ENCODE measurements around the gene ADGRD1. TPM values are rescaled to one million over a fixed set of nuclear protein-coding genes. Genes with fewer than 3 reads are reported as not detected.
"Not testable (repeated sequence)": the region's sequence is repeated elsewhere in the genome, so short reads cannot be mapped to it uniquely, and the experiment has no call there.

Gene ADGRD1
- under 1 TPM in 1 of 2 experiments, not detected in 1; 0.05 TPM for total RNA-seq

GRCh38 chr12:130953771-130954543, at the start of gene ADGRD1:
Gene ADGRD1 (plus strand): TSS chr12:130953907. CDS start chr12:130954466, 559 bp downstream.
- no peaks in the 10 kb centered on the region for H3K36me3 Mint-ChIP-seq (ENCODE audit: low read depth)
- peaks cover 15% of the 10 kb centered on the region for H3K27me3 Mint-ChIP-seq
- DNase-seq = no peak
- H3K4me3 Mint-ChIP-seq = no peak within 1 kb of the TSS
- H3K9me3 Mint-ChIP-seq = no peaks in the 10 kb centered on the region
- CTCF ChIA-PET = no interaction called here
- POLR2A ChIA-PET = no interaction called here
- H3K4me1 Mint-ChIP-seq = no peaks in the 10 kb centered on the region
- H3K27ac Mint-ChIP-seq = no peak within 1 kb of the TSS

DNA sequence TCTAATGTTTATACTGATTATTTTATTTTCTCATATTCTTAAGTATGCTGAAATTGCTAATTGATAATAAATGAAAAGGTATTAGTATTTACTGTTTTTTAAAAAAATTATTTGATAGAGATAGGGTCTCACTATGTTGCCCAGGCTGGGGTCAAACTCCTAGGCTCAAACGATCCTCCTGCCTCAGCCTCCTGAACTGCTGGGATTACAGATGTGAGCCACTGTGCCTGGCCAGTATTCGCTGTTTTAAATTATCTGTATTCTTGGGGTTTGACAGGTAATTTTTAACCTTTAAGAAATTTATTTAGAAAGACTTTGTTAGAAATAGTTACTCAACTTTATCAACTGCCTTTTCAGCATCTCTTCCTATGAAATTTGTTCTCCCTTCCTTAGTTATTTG, 49.6 kb upstream of the ADGRD1 start:
- POLR2A ChIA-PET = no interaction called here
- no peak for DNase-seq
- Mint-ChIP-seq H3K36me3 (ENCODE audit: low read depth) (no peaks in the 10 kb centered on the region), H3K9me3 (peaks cover 4% of the 10 kb centered on the region), H3K27me3 (peaks cover 3% of the 10 kb centered on the region), H3K4me1 (no peaks in the 10 kb centered on the region), H3K27ac (no peak overlapping the region), H3K4me3 (no peak overlapping the region)
- CTCF ChIA-PET = no interaction called here

DNA sequence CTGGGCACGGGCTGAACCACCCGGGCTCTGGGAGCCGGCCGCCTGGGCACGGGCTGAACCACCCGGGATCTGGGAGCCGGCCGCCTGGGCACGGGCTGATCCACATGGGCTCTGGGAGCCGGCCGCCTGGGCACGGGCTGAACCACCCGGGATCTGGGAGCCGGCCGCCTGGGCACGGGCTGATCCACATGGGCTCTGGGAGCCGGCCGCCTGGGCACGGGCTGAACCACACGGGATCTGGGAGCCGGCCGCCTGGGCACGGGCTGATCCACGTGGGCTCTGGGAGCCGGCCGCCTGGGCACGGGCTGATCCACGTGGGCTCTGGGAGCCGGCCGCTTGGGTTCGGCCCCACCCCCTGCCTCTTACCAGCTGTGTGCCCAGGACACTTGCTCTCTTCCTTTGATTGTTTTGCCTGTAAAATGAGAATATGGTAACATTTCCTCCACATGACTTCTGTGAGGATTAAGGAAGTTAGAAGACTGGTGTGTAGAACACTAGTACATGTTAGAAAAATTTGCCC, 48.7 kb upstream of the ADGRD1 start:
- H3K27me3 Mint-ChIP-seq; H3K4me3 Mint-ChIP-seq; CTCF ChIA-PET; H3K4me1 Mint-ChIP-seq; H3K27ac Mint-ChIP-seq; H3K9me3 Mint-ChIP-seq; POLR2A ChIA-PET; H3K36me3 Mint-ChIP-seq (ENCODE audit: low read depth); DNase-seq: not testable (repeated sequence)

GRCh38 chr12:130909111-130909510, 44.6 kb upstream of the ADGRD1 start:
- no peak overlapping the region for H3K27ac Mint-ChIP-seq
- CTCF ChIA-PET = no interaction called here
- H3K36me3 Mint-ChIP-seq (ENCODE audit: low read depth) = no peaks in the 10 kb centered on the region
- peaks cover 15% of the 10 kb centered on the region for H3K27me3 Mint-ChIP-seq
- no peak overlapping the region for H3K4me3 Mint-ChIP-seq
- POLR2A ChIA-PET = no interaction called here
- H3K4me1 Mint-ChIP-seq = no peaks in the 10 kb centered on the region
- peaks cover 15% of the 10 kb centered on the region for H3K9me3 Mint-ChIP-seq
- DNase-seq = no peak

GRCh38 chr12:130911193-130911592, 42.5 kb upstream of the ADGRD1 start:
- POLR2A ChIA-PET = no interaction called here
- no peak overlapping the region for H3K4me3 Mint-ChIP-seq
- peaks cover 25% of the 10 kb centered on the region for H3K27me3 Mint-ChIP-seq
- H3K36me3 Mint-ChIP-seq (ENCODE audit: low read depth) = no peaks in the 10 kb centered on the region
- no peak overlapping the region for H3K27ac Mint-ChIP-seq
- no peaks in the 10 kb centered on the region for H3K4me1 Mint-ChIP-seq
- no peak for DNase-seq
- peaks cover 15% of the 10 kb centered on the region for H3K9me3 Mint-ChIP-seq
- CTCF ChIA-PET = no interaction called here

DNA sequence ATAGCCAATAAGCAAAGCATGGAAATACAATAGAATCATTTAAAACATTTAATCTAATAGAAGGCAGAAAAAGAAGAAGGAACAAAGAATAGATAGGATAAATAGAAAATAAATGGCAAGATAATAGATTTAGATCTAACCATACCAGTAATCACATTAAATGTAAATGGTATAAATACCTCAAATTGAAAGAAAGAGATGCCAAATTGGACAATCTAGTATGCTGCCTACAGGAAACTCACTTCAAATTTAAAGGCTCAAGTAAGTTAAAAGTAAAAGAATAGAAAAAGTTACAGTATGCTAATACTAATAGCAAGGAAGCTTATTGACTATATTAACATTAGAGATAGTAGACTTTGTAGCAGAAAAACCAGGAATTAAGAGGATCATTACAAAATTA, 41.8 kb upstream of the ADGRD1 start:
- peaks cover 33% of the 10 kb centered on the region for H3K27me3 Mint-ChIP-seq
- H3K9me3 Mint-ChIP-seq = peaks cover 15% of the 10 kb centered on the region
- no peak overlapping the region for H3K4me3 Mint-ChIP-seq
- H3K36me3 Mint-ChIP-seq (ENCODE audit: low read depth) = no peaks in the 10 kb centered on the region
- DNase-seq = no peak
- CTCF ChIA-PET = no interaction called here
- POLR2A ChIA-PET = no interaction called here
- no peak overlapping the region for H3K27ac Mint-ChIP-seq
- H3K4me1 Mint-ChIP-seq = no peaks in the 10 kb centered on the region

GRCh38 chr12:130916241-130916911, 37.3 kb upstream of the ADGRD1 start:
- CTCF ChIA-PET = interaction anchor here (0.6 kb wide), 1 partner anchor 207 kb away, joined by 3 read pairs; no protein-coding TSS in a partner anchor
- peak; percentile 11 for DNase-seq
- no peaks in the 10 kb centered on the region for H3K4me1 Mint-ChIP-seq
- no peak overlapping the region for H3K27ac Mint-ChIP-seq
- H3K27me3 Mint-ChIP-seq = peaks cover 23% of the 10 kb centered on the region
- H3K9me3 Mint-ChIP-seq = peaks cover 5% of the 10 kb centered on the region
- POLR2A ChIA-PET = no interaction called here
- H3K4me3 Mint-ChIP-seq = no peak overlapping the region
- no peaks in the 10 kb centered on the region for H3K36me3 Mint-ChIP-seq (ENCODE audit: low read depth)

DNA sequence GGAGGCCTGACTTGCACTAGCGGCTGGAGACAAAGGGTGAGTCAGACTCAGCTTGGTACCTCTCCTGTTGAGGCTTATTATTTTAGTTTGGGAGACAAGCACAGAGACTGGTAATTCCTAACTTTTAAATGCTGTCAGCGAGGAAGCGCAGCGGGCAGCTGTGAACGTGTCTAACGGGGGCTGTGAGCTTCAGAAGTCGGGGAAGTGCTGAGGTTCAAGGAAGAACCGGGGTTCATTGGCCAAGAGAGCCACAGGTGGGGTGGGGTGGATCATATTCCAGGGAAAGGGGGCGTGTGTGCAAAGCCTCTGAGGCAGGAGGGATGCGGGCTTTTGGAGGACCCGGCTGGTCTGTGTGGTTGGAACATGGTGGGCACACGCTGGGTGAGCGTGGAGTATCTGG, 36.1 kb upstream of the ADGRD1 start:
- ChIA-PET POLR2A (no interaction called here), CTCF (no interaction called here)
- H3K9me3 Mint-ChIP-seq = no peaks in the 10 kb centered on the region
- no peak overlapping the region for H3K4me3 Mint-ChIP-seq
- no peaks in the 10 kb centered on the region for H3K4me1 Mint-ChIP-seq
- peaks cover 22% of the 10 kb centered on the region for H3K27me3 Mint-ChIP-seq
- no peak overlapping the region for H3K27ac Mint-ChIP-seq
- DNase-seq = no peak
- H3K36me3 Mint-ChIP-seq (ENCODE audit: low read depth) = no peaks in the 10 kb centered on the region

- ChIA-PET CTCF (no interaction called here), POLR2A (no interaction called here)
- H3K9me3 Mint-ChIP-seq = no peaks in the 10 kb centered on the region
- H3K27me3 Mint-ChIP-seq = peaks cover 18% of the 10 kb centered on the region
- H3K4me3 Mint-ChIP-seq = no peak overlapping the region
- H3K4me1 Mint-ChIP-seq = no peaks in the 10 kb centered on the region
- DNase-seq = no peak
- H3K36me3 Mint-ChIP-seq (ENCODE audit: low read depth) = no peaks in the 10 kb centered on the region
- no peak overlapping the region for H3K27ac Mint-ChIP-seq
Measured at GRCh38 chr12:130919086-130919485, 34.6 kb upstream of the ADGRD1 start.

DNA sequence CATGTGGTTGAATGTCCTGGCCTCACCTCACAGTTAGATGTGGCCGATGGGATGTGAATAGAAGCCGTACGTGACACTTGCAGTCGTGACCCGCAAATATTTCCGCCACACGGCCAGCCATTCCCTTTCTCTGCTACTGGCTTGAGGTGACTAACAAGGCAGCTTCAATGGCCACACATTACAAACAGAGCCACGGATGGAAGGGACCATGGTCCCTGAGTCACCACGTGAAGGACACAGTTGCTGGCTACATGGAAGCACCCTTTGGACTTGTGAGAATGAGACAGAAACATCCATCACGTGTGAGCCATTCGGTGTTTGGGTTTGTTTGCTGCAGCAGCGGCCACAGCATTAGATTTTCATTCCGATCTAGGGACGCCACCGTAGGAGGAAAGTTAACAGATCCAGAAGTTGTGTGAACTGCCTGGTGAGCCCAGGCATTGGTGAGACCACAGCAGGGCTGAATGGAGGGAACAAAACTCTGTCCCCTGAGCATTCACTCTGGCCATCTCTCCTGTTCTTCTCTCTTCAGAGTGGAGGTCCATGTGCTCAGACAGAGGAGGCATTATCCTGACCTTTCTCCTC, 33.5 kb upstream of the ADGRD1 start:
- Mint-ChIP-seq H3K9me3 (no peaks in the 10 kb centered on the region), H3K4me1 (no peaks in the 10 kb centered on the region), H3K36me3 (ENCODE audit: low read depth) (no peaks in the 10 kb centered on the region), H3K4me3 (no peak overlapping the region), H3K27ac (no peak overlapping the region), H3K27me3 (peaks cover 12% of the 10 kb centered on the region)
- no peak for DNase-seq
- ChIA-PET CTCF (no interaction called here), POLR2A (no interaction called here)

DNA sequence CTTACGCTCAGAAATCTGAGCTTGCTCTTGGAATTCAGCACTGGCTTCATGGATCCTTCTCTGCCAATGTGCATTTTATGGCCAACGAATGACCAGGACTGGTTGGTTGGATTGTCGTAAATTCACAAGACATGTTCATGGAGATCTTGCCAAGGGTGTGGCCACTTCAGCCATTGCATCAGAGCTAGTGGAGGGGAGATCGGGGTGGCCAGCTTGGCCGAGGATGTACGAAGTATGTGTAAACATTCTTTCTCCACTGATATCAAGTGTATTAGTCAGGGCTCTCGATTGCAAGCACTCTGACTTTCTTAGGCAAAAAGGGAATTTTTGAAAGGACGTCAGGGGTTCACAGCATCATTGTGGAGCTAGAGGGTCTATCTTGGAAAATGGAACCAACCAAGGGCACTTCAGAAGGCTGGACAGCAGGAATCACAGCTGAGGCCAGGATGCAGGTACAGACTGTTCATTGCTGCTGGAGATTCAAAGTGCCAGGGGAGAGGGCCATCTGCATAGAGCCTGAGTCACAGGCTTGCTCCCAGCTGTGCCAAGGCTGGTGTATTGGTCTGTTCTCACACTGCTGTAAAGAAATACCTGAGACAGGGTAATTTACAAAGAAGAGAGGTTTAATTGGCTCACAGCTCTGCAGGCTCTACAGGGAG, 32.9 kb upstream of the ADGRD1 start:
- peaks cover 12% of the 10 kb centered on the region for H3K27me3 Mint-ChIP-seq

GRCh38 chr12:130922511-130922953, 31.2 kb upstream of the ADGRD1 start:
- ChIA-PET CTCF (no interaction called here), POLR2A (no interaction called here)
- DNase-seq = no peak
- no peaks in the 10 kb centered on the region for H3K36me3 Mint-ChIP-seq (ENCODE audit: low read depth)
- H3K9me3 Mint-ChIP-seq = no peaks in the 10 kb centered on the region
- H3K27me3 Mint-ChIP-seq = peaks cover 3% of the 10 kb centered on the region
- no peak overlapping the region for H3K27ac Mint-ChIP-seq
- no peaks in the 10 kb centered on the region for H3K4me1 Mint-ChIP-seq
- no peak overlapping the region for H3K4me3 Mint-ChIP-seq

More for the DNA sequence above, 32.9 kb upstream of the ADGRD1 start:
- Mint-ChIP-seq H3K9me3 (no peaks in the 10 kb centered on the region), H3K27ac (no peak overlapping the region), H3K36me3 (ENCODE audit: low read depth) (no peaks in the 10 kb centered on the region), H3K4me1 (no peaks in the 10 kb centered on the region), H3K4me3 (no peak overlapping the region)
- ChIA-PET POLR2A (no interaction called here), CTCF (no interaction called here)
- DNase-seq = no peak

All from activated CD4-positive, alpha-beta T cell treated with anti-CD3 and anti-CD28 coated beads, Interleukin-2, amount 10 ng/mL, durations not matched to agents 7 days and 5 days (primary cell).